Measurements from ENCODE around the gene CARD9.

- TF ChIP-seq MAFK (IDR thresholded peaks at IDR 0.05; ENCODE audit: low read depth, low read length) = no peak
- TF ChIP-seq, protein P1, sequence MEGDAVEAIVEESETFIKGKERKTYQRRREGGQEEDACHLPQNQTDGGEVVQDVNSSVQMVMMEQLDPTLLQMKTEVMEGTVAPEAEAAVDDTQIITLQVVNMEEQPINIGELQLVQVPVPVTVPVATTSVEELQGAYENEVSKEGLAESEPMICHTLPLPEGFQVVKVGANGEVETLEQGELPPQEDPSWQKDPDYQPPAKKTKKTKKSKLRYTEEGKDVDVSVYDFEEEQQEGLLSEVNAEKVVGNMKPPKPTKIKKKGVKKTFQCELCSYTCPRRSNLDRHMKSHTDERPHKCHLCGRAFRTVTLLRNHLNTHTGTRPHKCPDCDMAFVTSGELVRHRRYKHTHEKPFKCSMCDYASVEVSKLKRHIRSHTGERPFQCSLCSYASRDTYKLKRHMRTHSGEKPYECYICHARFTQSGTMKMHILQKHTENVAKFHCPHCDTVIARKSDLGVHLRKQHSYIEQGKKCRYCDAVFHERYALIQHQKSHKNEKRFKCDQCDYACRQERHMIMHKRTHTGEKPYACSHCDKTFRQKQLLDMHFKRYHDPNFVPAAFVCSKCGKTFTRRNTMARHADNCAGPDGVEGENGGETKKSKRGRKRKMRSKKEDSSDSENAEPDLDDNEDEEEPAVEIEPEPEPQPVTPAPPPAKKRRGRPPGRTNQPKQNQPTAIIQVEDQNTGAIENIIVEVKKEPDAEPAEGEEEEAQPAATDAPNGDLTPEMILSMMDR (conservative IDR thresholded peaks at IDR 0.05; ENCODE audit: low read depth, low read length) = no peak
- no peak for TF ChIP-seq POLR2A (IDR thresholded peaks at IDR 0.05; ENCODE audit: low read depth, low read length)
- TF ChIP-seq RAD21 (IDR thresholded peaks at IDR 0.05; ENCODE audit: low read length) = no peak
- no peak for TF ChIP-seq RFX5 (IDR thresholded peaks at IDR 0.05; ENCODE audit: low read depth, low read length)
- TF ChIP-seq BHLHE40 (IDR thresholded peaks at IDR 0.05; ENCODE audit: low read depth, low read length) = no peak
- no peak for TF ChIP-seq CHD1 (IDR thresholded peaks at IDR 0.05; ENCODE audit: low read depth, low read length)
- TF ChIP-seq CEBPB (IDR thresholded peaks at IDR 0.05; ENCODE audit: low read depth, low read length) = no peak
- TF ChIP-seq, protein P2, sequence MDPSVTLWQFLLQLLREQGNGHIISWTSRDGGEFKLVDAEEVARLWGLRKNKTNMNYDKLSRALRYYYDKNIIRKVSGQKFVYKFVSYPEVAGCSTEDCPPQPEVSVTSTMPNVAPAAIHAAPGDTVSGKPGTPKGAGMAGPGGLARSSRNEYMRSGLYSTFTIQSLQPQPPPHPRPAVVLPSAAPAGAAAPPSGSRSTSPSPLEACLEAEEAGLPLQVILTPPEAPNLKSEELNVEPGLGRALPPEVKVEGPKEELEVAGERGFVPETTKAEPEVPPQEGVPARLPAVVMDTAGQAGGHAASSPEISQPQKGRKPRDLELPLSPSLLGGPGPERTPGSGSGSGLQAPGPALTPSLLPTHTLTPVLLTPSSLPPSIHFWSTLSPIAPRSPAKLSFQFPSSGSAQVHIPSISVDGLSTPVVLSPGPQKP (IDR thresholded peaks at IDR 0.05; ENCODE audit: borderline replicate concordance, low read depth, low read length) = no peak
- TF ChIP-seq MAZ (IDR thresholded peaks at IDR 0.05; ENCODE audit: borderline replicate concordance, low read depth, low read length) = no peak
- TF ChIP-seq USF2 (IDR thresholded peaks at IDR 0.05; ENCODE audit: low read depth, low read length) = no peak
These were observed 43.6 kb downstream of the CARD9 start for GRCh38 chr9:136329636-136330405.

Data from IMR-90 (cell line).